GM23338 (cell line): ENCODE results near the gene FXYD2. TPM values are rescaled to one million over a fixed set of nuclear protein-coding genes. Genes with fewer than 3 reads are reported as not detected.

Experiments
- ATAC-seq: fragments of 200-7000 bp; cut with Tn5 transposase; 3 replicates; pipeline ENCODE4 v1.9.1; 2020
- DNase-seq: peaks from one replicate; pipeline ENCODE4 v3.0.0-alpha.2; 2015; ENCODE audit warnings: low spot score
- H2AFZ ChIP-seq: fragments of 200-600 bp; sonication (generic); 2 replicates; pipeline ENCODE4 v1.8.0; 2016; ENCODE audit warnings: antibody characterized with exemption, mild to moderate bottlenecking, moderate library complexity
- H3F3A ChIP-seq: fragments of 200-600 bp; sonication (generic); replicated peaks from 2 replicates; pipeline ENCODE4 v1.8.0; 2017; ENCODE audit warnings: antibody characterized with exemption, mixed run types, low read depth
- H3K27ac ChIP-seq: fragments of 200-600 bp; sonication (generic); 2 replicates; pipeline ENCODE4 v1.6.1; 2016; ENCODE audit warnings: low read depth
- H3K27me3 ChIP-seq: fragments of 200-600 bp; sonication (generic); 2 replicates; pipeline ENCODE4 v1.8.0; 2016; ENCODE audit warnings: mild to moderate bottlenecking, mixed run types, moderate library complexity; ENCODE audit not compliant: insufficient read depth
- H3K36me3 ChIP-seq: fragments of 200-600 bp; sonication (generic); 2 replicates; pipeline ENCODE4 v1.8.0; 2016; ENCODE audit warnings: mild to moderate bottlenecking; ENCODE audit not compliant: insufficient read depth
- H3K4me1 ChIP-seq: fragments of 200-600 bp; sonication (generic); 2 replicates; pipeline ENCODE4 v1.8.0; 2016; ENCODE audit warnings: mild to moderate bottlenecking, moderate library complexity; ENCODE audit not compliant: insufficient read depth
- H3K4me2 ChIP-seq: fragments of 200-600 bp; sonication (generic); 2 replicates; pipeline ENCODE4 v1.7.1; 2017; ENCODE audit warnings: mixed run types
- H3K4me3 ChIP-seq: fragments of 200-600 bp; sonication (generic); 2 replicates; pipeline ENCODE4 v1.6.1; 2016; ENCODE audit warnings: mixed run types
- H3K79me2 ChIP-seq: fragments of 200-600 bp; sonication (generic); replicated peaks from 2 replicates; pipeline ENCODE4 v1.8.0; 2017; ENCODE audit warnings: mild to moderate bottlenecking; ENCODE audit not compliant: insufficient read depth
- H3K9me2 ChIP-seq: fragments of 200-600 bp; sonication (generic); 2 replicates; pipeline ENCODE4 v1.8.0; 2017; ENCODE audit not compliant: insufficient read depth
- H4K20me1 ChIP-seq: fragments of 200-600 bp; sonication (generic); replicated peaks from 2 replicates; pipeline ENCODE4 v1.8.0; 2017; ENCODE audit warnings: mild to moderate bottlenecking; ENCODE audit not compliant: insufficient read depth
- H3K27ac Mint-ChIP-seq: 2 replicates; pipeline ENCODE4 v1.8.0; 2020; ENCODE audit warnings: inconsistent platforms, mild to moderate bottlenecking, moderate library complexity, mixed read lengths
- H3K27me3 Mint-ChIP-seq: 3 replicates; pipeline ENCODE4 v1.8.0; 2022; ENCODE audit warnings: low read depth, mild to moderate bottlenecking, moderate library complexity, mixed read lengths, inconsistent platforms; ENCODE audit not compliant: insufficient read depth, poor library complexity
- H3K36me3 Mint-ChIP-seq: 3 replicates; pipeline ENCODE4 v1.8.0; 2021; ENCODE audit warnings: low read depth, mild to moderate bottlenecking, inconsistent platforms, moderate library complexity, mixed read lengths
- H3K4me1 Mint-ChIP-seq: 3 replicates; pipeline ENCODE4 v1.8.0; 2020; ENCODE audit warnings: mild to moderate bottlenecking, inconsistent platforms, mixed read lengths
- H3K4me3 Mint-ChIP-seq: 3 replicates; pipeline ENCODE4 v1.8.0; 2021; ENCODE audit warnings: moderate library complexity, mild to moderate bottlenecking, inconsistent platforms, mixed read lengths
- H3K9me3 Mint-ChIP-seq: 3 replicates; pipeline ENCODE4 v1.8.0; 2020; ENCODE audit warnings: moderate library complexity, mild to moderate bottlenecking, inconsistent platforms, mixed read lengths
- CREB1 ChIP-seq: fragments of 250-450 bp; sonication (Bioruptor Pico); IDR thresholded peaks from 2 replicates; pipeline ENCODE4 v1.5.0; 2020; ENCODE audit warnings: low read depth, mild to moderate bottlenecking, moderate library complexity
- EZH2 ChIP-seq: fragments of 200-600 bp; sonication (generic); IDR thresholded peaks from one replicate; pipeline ENCODE4 v1.8.0; 2017; ENCODE audit warnings: antibody characterized with exemption, mild to moderate bottlenecking, low read depth; ENCODE audit not compliant: unreplicated experiment
- EZH2phosphoT487 ChIP-seq: fragments of 200-600 bp; sonication (generic); IDR thresholded peaks from one replicate; pipeline ENCODE4 v1.8.1; 2018; ENCODE audit warnings: antibody characterized with exemption; ENCODE audit not compliant: unreplicated experiment
- JUNB ChIP-seq: IDR thresholded peaks from one replicate; pipeline ENCODE4 v1.6.1; 2016; ENCODE audit warnings: antibody characterized with exemption; ENCODE audit not compliant: unreplicated experiment
- NANOG ChIP-seq: IDR thresholded peaks from 2 replicates; pipeline ENCODE4 v1.6.1; 2016; ENCODE audit warnings: antibody characterized with exemption, borderline replicate concordance
- POLR2AphosphoS5 ChIP-seq: IDR thresholded peaks from 2 replicates; pipeline ENCODE4 v1.6.1; 2016; ENCODE audit warnings: antibody characterized with exemption, low read depth
- STAT1 ChIP-seq: IDR thresholded peaks from one replicate; pipeline ENCODE4 v1.6.1; 2016; ENCODE audit warnings: antibody characterized with exemption; ENCODE audit not compliant: unreplicated experiment
- ZNF114 ChIP-seq: fragments of 250-450 bp; sonication (Bioruptor Pico); IDR thresholded peaks from 2 replicates; pipeline ENCODE4 v1.5.0; 2020; ENCODE audit warnings: mild to moderate bottlenecking, moderate library complexity
- ZNF331 ChIP-seq: fragments of 250-450 bp; sonication (Bioruptor Pico); IDR thresholded peaks from 2 replicates; pipeline ENCODE4 v1.5.0; 2020; ENCODE audit warnings: low read depth, mild to moderate bottlenecking, moderate library complexity
- polyA plus RNA-seq: library from polyadenylated mRNA; unstranded; fragments of >200 nt; fragmentation: Nextera tagmentation; extraction: Ambion mirVana; gene quantifications from 2 replicates; pipeline ENCODE4 v1.2.1, GENCODE V29; 2016
- total RNA-seq: library from RNA; depleted of rRNA; stranded (reverse); fragments of >200 nt; shearing (Covaris generic); gene quantifications from 2 replicates; pipeline ENCODE4 v1.2.3, GENCODE V29; 2014
- TF ChIP-seq, protein P1 (sequence below): IDR thresholded peaks from 2 replicates; pipeline ENCODE4 v1.6.1; 2016; ENCODE audit warnings: antibody characterized with exemption
- TF ChIP-seq, protein P2 (sequence below), 2 experiments: fragments of 200-600 bp in 1 of 2; sonication (generic) in 1 of 2; conservative IDR thresholded peaks; 2 replicates each; pipeline versions ENCODE4 v1.5.1 to v1.6.1; 2016 to 2017; ENCODE audit warnings: antibody characterized with exemption in 2 of 2, low read depth in 2 of 2, mild to moderate bottlenecking in 2 of 2, moderate library complexity in 1 of 2
- TF ChIP-seq, protein P3 (sequence below): fragments of 250-450 bp; sonication (Bioruptor Pico); IDR thresholded peaks from 2 replicates; pipeline ENCODE4 v1.5.0; 2020; ENCODE audit warnings: mild to moderate bottlenecking, moderate library complexity
- TF ChIP-seq, protein P4 (sequence below): IDR thresholded peaks from one replicate; pipeline ENCODE4 v1.6.1; 2018; ENCODE audit warnings: antibody characterized with exemption; ENCODE audit not compliant: unreplicated experiment

The FXYD2 gene
- total and polyA plus RNA-seq, 2 experiments from 2014 or later = 0.59 to 1.4 TPM

DNA sequence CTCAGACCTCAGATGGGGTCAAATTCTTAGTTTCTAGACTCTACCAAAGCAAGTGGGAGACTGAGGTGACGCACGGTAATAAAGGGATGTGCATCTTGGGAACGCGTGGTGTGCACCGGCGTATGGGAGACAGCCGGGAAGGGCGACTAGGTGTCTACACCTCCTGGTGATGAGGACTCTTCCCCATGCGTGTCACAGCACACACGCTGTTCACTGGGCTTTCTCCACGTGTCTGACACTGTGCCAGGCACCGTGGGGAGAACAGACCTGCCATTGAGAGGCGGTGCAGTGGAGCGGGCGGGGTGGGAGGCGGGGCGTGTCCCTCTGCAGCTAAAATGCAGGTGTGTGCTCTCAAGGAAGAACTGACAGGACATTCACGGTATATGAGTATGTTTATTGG lies 46.6 kb upstream of the FXYD2 start:
- TF ChIP-seq POLR2AphosphoS5 (no peak), CREB1 (no peak), ZNF331 (CRISPR knock-in tag) (no peak), EZH2phosphoT487 (no peak), EZH2 (no peak), ZNF114 (CRISPR knock-in tag) (no peak), NANOG (no peak), STAT1 (no peak), JUNB (no peak)
- TF ChIP-seq, protein P1, sequence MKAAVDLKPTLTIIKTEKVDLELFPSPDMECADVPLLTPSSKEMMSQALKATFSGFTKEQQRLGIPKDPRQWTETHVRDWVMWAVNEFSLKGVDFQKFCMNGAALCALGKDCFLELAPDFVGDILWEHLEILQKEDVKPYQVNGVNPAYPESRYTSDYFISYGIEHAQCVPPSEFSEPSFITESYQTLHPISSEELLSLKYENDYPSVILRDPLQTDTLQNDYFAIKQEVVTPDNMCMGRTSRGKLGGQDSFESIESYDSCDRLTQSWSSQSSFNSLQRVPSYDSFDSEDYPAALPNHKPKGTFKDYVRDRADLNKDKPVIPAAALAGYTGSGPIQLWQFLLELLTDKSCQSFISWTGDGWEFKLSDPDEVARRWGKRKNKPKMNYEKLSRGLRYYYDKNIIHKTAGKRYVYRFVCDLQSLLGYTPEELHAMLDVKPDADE = no peak
- TF ChIP-seq, protein P2, sequence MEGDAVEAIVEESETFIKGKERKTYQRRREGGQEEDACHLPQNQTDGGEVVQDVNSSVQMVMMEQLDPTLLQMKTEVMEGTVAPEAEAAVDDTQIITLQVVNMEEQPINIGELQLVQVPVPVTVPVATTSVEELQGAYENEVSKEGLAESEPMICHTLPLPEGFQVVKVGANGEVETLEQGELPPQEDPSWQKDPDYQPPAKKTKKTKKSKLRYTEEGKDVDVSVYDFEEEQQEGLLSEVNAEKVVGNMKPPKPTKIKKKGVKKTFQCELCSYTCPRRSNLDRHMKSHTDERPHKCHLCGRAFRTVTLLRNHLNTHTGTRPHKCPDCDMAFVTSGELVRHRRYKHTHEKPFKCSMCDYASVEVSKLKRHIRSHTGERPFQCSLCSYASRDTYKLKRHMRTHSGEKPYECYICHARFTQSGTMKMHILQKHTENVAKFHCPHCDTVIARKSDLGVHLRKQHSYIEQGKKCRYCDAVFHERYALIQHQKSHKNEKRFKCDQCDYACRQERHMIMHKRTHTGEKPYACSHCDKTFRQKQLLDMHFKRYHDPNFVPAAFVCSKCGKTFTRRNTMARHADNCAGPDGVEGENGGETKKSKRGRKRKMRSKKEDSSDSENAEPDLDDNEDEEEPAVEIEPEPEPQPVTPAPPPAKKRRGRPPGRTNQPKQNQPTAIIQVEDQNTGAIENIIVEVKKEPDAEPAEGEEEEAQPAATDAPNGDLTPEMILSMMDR (conservative IDR thresholded peaks at IDR 0.05; ENCODE audit: low read depth in 2 of 2) = no peak
- TF ChIP-seq, protein P3, sequence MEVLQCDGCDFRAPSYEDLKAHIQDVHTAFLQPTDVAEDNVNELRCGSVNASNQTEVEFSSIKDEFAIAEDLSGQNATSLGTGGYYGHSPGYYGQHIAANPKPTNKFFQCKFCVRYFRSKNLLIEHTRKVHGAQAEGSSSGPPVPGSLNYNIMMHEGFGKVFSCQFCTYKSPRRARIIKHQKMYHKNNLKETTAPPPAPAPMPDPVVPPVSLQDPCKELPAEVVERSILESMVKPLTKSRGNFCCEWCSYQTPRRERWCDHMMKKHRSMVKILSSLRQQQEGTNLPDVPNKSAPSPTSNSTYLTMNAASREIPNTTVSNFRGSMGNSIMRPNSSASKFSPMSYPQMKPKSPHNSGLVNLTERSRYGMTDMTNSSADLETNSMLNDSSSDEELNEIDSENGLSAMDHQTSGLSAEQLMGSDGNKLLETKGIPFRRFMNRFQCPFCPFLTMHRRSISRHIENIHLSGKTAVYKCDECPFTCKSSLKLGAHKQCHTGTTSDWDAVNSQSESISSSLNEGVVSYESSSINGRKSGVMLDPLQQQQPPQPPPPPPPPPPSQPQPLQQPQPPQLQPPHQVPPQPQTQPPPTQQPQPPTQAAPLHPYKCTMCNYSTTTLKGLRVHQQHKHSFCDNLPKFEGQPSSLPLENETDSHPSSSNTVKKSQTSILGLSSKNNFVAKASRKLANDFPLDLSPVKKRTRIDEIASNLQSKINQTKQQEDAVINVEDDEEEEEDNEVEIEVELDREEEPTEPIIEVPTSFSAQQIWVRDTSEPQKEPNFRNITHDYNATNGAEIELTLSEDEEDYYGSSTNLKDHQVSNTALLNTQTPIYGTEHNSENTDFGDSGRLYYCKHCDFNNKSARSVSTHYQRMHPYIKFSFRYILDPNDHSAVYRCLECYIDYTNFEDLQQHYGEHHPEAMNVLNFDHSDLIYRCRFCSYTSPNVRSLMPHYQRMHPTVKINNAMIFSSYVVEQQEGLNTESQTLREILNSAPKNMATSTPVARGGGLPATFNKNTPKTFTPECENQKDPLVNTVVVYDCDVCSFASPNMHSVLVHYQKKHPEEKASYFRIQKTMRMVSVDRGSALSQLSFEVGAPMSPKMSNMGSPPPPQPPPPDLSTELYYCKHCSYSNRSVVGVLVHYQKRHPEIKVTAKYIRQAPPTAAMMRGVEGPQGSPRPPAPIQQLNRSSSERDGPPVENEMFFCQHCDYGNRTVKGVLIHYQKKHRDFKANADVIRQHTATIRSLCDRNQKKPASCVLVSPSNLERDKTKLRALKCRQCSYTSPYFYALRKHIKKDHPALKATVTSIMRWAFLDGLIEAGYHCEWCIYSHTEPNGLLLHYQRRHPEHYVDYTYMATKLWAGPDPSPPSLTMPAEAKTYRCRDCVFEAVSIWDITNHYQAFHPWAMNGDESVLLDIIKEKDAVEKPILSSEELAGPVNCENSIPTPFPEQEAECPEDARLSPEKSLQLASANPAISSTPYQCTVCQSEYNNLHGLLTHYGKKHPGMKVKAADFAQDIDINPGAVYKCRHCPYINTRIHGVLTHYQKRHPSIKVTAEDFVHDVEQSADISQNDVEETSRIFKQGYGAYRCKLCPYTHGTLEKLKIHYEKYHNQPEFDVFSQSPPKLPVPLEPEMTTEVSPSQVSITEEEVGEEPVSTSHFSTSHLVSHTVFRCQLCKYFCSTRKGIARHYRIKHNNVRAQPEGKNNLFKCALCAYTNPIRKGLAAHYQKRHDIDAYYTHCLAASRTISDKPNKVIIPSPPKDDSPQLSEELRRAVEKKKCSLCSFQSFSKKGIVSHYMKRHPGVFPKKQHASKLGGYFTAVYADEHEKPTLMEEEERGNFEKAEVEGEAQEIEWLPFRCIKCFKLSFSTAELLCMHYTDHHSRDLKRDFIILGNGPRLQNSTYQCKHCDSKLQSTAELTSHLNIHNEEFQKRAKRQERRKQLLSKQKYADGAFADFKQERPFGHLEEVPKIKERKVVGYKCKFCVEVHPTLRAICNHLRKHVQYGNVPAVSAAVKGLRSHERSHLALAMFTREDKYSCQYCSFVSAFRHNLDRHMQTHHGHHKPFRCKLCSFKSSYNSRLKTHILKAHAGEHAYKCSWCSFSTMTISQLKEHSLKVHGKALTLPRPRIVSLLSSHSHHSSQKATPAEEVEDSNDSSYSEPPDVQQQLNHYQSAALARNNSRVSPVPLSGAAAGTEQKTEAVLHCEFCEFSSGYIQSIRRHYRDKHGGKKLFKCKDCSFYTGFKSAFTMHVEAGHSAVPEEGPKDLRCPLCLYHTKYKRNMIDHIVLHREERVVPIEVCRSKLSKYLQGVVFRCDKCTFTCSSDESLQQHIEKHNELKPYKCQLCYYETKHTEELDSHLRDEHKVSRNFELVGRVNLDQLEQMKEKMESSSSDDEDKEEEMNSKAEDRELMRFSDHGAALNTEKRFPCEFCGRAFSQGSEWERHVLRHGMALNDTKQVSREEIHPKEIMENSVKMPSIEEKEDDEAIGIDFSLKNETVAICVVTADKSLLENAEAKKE (CRISPR knock-in tag) = no peak
- TF ChIP-seq, protein P4, sequence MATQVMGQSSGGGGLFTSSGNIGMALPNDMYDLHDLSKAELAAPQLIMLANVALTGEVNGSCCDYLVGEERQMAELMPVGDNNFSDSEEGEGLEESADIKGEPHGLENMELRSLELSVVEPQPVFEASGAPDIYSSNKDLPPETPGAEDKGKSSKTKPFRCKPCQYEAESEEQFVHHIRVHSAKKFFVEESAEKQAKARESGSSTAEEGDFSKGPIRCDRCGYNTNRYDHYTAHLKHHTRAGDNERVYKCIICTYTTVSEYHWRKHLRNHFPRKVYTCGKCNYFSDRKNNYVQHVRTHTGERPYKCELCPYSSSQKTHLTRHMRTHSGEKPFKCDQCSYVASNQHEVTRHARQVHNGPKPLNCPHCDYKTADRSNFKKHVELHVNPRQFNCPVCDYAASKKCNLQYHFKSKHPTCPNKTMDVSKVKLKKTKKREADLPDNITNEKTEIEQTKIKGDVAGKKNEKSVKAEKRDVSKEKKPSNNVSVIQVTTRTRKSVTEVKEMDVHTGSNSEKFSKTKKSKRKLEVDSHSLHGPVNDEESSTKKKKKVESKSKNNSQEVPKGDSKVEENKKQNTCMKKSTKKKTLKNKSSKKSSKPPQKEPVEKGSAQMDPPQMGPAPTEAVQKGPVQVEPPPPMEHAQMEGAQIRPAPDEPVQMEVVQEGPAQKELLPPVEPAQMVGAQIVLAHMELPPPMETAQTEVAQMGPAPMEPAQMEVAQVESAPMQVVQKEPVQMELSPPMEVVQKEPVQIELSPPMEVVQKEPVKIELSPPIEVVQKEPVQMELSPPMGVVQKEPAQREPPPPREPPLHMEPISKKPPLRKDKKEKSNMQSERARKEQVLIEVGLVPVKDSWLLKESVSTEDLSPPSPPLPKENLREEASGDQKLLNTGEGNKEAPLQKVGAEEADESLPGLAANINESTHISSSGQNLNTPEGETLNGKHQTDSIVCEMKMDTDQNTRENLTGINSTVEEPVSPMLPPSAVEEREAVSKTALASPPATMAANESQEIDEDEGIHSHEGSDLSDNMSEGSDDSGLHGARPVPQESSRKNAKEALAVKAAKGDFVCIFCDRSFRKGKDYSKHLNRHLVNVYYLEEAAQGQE = no peak
- no peak for ATAC-seq
- Histone ChIP-seq H3K9me2 (no peaks in the 10 kb centered on the region), H3K4me1 (peaks cover 46% of the 10 kb centered on the region), H3K4me3 (no peak overlapping the region), H2AFZ (no peak overlapping the region), H3K36me3 (no peaks in the 10 kb centered on the region), H3K79me2 (peaks cover 20% of the 10 kb centered on the region; the same call in 1 of the 2 replicates), H3K27me3 (peaks cover 11% of the 10 kb centered on the region; the same call in 1 of the 2 replicates), H3F3A (no peaks in the 10 kb centered on the region; the same call in 1 of the 2 replicates), H4K20me1 (peaks cover 19% of the 10 kb centered on the region), H3K4me2 (no peak overlapping the region), H3K27ac (no peak overlapping the region)
- Mint-ChIP-seq H3K36me3 (no peaks in the 10 kb centered on the region), H3K9me3 (no peaks in the 10 kb centered on the region), H3K4me3 (no peak overlapping the region), H3K27me3 (peaks cover 9% of the 10 kb centered on the region), H3K27ac (no peak overlapping the region), H3K4me1 (peaks cover 54% of the 10 kb centered on the region)
- no peak for DNase-seq
